Dermis blood vessel endothelial cell (primary cell): ENCODE measurements around the gene UMODL1. TPM values are rescaled to one million over a fixed set of nuclear protein-coding genes. Genes with fewer than 3 reads are reported as not detected.
A peak's percentile ranks its signal among the peaks of the same experiment; 100 is the strongest.

Experiments
- DNase-seq: peaks from one replicate; pipeline ENCODE4 v3.0.0; 2010
- total RNA-seq: library from RNA; depleted of rRNA; stranded (reverse); fragments of >200 nt; gene quantifications from 2 replicates; pipeline ENCODE4 v1.2.3, GENCODE V29; 2014

UMODL1 gene
- total RNA-seq, 1 donor from 2014 or later = not detected

GRCh38 chr21:42081138-42081537 lies 10.0 kb downstream of the UMODL1 start:
- DNase-seq = no peak

GRCh38 chr21:42081931-42082381 lies 10.8 kb downstream of the UMODL1 start:
- no peak for DNase-seq

GRCh38 chr21:42082501-42083360 lies 11.6 kb downstream of the UMODL1 start:
- DNase-seq = no peak

DNA sequence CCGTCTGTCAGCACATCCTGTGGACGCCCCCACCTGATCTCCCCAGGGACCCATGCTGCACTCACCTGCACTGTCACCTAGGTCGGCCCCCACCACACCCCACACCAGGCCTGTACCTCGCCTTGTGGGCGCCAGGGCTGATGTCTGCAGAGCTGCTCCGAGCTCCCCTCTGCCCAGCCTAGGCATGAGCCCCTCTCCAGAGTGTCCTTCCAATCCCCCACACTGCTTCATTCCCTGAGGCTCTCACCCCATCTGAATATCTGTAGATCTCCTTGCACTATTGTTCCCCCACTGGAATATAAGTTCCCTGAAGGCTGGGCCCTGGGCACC lies 12.2 kb downstream of the UMODL1 start:
- no peak for DNase-seq

DNA sequence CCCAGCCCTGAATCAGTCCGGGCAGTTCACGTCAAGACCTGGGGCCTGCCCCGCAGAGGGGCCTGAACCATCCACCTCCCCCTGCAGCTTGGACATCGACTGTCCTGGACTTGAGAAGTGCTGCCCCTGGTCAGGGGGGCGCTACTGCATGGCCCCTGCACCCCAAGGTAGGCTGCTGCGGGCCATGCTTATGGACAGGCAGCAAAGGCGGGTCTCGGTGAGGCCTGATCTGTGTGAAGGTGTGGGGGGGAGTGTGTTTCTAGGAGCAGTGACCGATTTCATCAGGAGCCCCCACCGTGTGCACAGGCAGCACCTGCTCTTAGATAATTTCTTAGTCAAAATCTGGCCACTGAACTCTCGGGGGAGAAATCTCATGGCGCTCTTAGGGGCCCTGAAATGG lies 13.0 kb downstream of the UMODL1 start:
- DNase-seq = no peak

DNA sequence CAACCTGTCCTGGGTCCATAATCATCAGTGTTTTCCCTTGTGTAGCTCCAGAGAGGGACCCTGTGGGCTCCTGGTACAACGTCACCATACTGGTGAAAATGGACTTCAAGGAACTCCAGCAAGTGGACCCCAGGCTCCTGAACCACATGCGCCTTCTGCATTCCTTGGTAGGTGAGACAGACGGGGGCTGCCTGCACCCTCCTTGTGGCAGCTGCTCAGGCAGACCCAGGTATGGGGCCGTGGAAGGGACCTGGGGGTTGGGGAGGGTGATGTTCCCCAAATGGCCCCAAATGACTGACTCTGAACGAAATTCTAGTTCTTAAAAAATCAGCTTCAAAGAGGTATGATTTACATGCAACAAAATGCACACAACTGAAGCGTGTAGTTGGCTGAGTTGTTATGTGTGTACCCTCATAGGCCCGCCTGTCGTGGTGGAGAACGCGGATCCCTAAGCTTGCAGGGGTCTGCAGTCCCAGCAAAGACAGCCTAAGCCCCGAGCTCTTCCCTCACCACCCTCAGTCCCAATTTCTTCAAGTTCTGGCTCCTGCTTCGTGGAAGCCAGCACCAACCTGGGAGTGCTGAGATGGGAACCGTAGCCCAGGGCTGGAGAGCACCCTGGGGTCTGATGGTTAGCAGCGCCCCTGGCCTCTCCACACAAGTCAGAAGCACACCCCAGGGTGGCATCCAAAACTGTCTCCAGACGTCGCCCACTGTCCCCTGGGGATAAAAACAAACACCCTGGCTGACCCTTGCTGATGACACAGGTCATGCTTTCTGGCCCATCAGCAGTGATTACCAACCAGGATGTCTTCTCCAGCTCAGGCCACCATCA lies 14.3 kb downstream of the UMODL1 start:
- no peak for DNase-seq

DNA sequence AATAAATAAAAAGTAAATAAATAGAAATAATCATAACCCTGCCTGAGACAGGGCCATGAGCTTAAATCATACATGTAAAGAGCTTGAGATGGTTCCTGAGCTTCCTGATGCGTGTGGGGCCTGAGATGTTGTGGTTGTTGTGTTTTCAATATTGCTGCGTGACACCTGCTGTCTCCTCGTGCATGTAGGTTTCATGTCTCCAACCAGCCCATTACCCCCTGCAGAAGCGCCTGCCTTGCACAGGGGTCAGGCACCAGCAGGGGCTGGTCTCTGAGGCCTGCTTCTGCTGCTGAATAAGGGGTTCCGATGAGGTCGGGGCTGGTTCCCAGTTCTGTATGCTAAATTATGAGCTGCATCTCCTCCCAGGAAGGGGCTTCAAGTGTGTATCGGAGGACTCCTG lies 15.9 kb downstream of the UMODL1 start:
- no peak for DNase-seq

GRCh38 chr21:42088148-42088547 lies 17.0 kb downstream of the UMODL1 start:
- DNase-seq = no peak

- DNase-seq = no peak
These were observed 17.5 kb downstream of the UMODL1 start for GRCh38 chr21:42088658-42089057.

GRCh38 chr21:42089093-42089631 lies 18.0 kb downstream of the UMODL1 start:
- no peak for DNase-seq

DNA sequence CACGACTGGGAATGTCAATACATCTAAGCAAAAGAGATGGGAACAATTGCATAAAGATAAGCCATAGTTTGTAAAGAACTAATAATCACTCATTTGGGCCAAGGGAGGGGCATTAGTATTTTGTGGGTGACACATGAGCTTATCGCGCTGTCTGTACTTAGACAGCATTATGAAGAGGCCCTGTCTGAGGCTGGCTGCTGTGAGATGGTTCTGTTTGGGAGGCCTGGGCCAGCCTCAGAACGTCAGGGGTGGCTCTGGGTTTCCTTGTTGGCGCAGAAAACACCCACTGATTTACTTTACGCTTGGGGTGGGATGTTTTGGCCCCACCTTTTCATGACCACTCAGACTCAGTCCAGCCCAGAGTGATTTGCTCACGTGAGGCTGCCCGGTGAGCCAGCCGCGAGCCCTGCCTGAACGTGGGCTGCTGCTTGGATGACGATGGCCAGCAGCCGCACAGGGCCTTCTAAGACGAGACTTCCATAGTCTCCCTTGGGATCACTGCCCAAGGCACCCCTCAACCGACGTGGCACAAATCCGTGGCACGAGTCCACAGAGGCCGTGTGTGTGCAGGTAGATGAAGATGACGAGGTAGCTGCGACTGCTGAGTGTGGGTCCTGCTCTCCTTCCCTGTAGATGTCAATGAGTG lies 18.7 kb downstream of the UMODL1 start:
- DNase-seq = no peak

DNA sequence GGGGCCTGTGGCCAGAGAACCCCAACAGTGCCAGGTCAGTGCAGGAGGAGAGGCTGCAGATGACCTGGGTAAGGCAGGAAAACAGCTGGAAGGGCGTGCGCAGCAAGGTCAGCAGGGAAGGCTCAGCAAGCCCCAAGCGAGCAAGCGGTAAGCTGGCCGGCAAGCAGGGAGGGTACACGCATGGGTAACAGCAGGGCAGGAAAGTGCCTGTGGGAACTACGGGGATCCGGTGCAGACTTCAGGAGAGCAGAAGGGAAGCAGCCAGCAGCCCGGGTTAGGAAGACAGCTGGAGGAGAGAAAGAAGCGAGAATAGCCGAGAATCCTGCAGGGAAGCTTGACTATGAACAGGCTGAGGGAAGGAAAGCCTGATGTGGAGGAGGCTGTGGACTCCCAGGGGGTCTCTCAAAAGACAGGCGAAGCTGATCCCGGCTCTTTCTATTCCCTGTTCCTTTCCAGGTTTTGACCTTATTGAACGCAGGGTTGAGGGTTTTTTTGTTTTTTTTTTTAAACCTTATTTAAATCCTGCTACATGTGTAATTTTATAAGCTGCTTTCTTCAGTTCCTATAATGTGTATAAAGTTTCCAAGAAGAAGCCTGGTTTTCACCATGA lies 20.9 kb downstream of the UMODL1 start:
- peak; percentile 11 for DNase-seq

- no peak for DNase-seq
These were observed 21.7 kb downstream of the UMODL1 start for GRCh38 chr21:42092771-42093170.

DNA sequence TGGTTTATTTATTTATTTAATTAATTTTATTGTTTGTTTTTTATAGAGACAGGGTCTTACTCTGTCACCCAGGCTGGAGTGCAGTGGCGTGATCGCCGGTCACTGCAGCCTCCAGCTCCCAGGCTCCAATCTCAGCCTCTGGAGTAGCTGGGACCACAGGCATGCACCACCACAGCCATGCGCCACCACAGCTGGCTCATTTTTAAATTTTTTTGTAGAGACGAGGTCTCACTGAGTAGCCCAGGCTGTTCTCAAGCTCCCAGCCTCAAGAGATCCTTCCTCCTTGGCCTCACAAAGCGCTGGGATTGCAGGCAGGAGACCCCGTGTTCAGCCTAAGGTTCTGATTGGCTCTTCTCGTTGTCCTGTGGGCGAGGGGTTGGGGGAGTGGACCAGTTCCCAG lies 22.1 kb downstream of the UMODL1 start:
- DNase-seq = no peak

DNA sequence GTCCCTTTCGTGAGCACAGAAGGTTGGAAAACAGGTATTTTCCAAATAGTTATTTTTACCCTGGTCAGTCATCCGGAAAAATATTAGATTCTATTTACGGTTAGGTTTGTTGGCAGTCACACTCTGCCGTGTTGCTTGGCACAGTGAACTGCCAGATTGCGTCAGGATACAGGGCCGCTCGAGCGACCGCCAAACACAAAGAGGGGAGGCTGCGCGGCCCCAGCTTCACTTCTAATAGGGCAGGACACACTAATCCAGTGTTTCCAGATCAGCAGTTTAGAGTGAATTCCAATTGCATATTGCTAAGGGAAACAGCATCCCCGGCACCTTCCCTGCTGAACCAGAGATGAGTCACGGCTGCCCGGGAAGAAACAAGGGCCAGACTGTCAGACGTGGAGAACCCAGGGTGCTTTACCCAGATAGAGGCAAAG lies 22.9 kb downstream of the UMODL1 start:
- DNase-seq = peak; percentile 79

DNA sequence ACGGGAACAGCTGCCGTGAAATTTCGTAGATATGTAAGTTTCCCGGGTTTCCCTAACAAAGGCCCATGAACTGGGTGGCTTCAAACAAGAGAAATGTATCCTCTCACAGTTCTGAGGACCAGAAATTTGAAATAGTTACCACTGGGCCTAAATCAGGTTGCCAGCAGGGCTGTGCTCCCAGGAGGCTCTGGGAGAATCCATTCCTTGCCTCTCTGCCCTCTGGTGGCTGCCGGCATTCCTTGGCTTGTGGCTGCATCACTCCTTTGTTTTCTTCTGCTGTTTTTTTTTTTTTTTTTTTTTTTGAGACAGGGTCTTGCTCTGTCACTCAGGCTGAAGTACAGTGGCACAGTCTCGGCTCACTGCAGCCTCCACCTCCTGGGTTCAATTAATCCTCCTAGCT lies 23.7 kb downstream of the UMODL1 start:
- no peak for DNase-seq

GRCh38 chr21:42095581-42095980 lies 24.5 kb downstream of the UMODL1 start:
- no peak for DNase-seq

- no peak for DNase-seq
These were observed 25.4 kb downstream of the UMODL1 start for GRCh38 chr21:42096566-42096965.

DNA sequence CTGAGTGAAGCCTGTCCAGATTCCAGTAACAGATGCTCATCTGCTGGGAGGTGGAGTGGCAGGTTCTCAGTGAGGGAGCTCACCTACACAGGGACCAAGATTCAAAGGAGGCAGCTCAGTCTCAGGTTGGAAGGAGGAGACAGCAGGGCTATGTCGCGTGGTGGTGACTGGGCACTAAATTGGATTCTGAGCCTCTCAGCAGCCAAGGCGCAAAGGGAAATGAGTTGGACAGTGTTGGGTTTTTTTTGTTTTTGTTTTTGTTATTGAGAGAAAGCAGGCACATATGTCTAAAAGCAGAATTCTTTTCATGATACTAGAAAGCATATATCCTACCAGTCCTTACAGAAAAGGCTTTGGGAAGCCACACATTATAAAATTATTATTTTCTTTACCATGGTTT lies 26.2 kb downstream of the UMODL1 start:
- peak; percentile 37 for DNase-seq

DNA sequence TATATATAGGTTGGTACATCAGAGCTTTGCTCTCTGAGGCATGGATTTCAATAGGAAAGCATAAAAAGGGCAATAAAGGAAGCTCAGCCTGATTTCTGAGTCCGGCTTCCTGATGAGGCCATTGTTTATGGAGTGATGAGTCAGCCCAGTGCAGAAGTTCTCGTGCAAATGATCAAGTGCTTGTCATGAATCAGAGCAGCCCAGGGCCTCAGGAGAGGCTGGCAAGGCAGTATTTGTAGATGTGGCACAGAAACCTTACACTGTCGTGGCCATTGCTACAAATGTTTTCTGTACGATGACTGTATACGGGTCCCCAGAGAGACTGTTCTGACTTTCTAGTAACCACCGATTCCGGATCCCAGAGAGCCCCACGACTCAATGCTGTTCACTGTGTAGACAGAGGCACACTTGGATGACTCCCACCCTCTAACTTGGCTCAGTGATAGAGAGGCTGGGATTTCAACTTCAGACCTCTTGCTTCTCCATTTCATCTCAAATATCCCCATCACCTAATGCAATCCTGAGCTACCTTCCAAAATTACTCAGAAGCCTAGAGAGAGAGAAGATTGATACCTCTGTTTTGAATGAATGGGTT lies 26.8 kb downstream of the UMODL1 start:
- peak; percentile 98 for DNase-seq

GRCh38 chr21:42098957-42099505 lies 27.9 kb downstream of the UMODL1 start:
- no peak for DNase-seq

- DNase-seq = no peak
These were observed 30.1 kb downstream of the UMODL1 start for GRCh38 chr21:42101246-42101645.
